Activated T-cell treated with anti-CD3 and anti-CD28 coated beads, Interleukin-2, amount 50 U/mL, for 4 hours (primary cell): ENCODE measurements around the gene SEPHS1. TPM values are rescaled to one million over a fixed set of nuclear protein-coding genes. Genes with fewer than 3 reads are reported as not detected.

Experiments used
- ATAC-seq, 2 donors: fragments of 200-7000 bp; cut with Tn5 transposase; one replicate each; pipeline ENCODE4 v1.10.0; 2021
- DNase-seq: peaks from one replicate; pipeline ENCODE4 v3.0.0-alpha.2; 2020
- H3K27me3 Mint-ChIP-seq: one replicate; pipeline ENCODE4 v1.8.0; 2021; ENCODE audit warnings: low read depth, mixed read lengths
- H3K36me3 Mint-ChIP-seq: one replicate; pipeline ENCODE4 v1.8.0; 2022; ENCODE audit warnings: mixed read lengths; ENCODE audit not compliant: insufficient read depth
- H3K4me1 Mint-ChIP-seq: one replicate; pipeline ENCODE4 v1.8.0; 2021; ENCODE audit warnings: low read depth, mixed read lengths
- H3K4me3 Mint-ChIP-seq: one replicate; pipeline ENCODE4 v1.8.0; 2021; ENCODE audit warnings: mild to moderate bottlenecking, moderate library complexity, mixed read lengths
- H3K9me3 Mint-ChIP-seq: one replicate; pipeline ENCODE4 v1.8.0; 2021; ENCODE audit warnings: mixed read lengths
- total RNA-seq, 3 donors: library from RNA; stranded (reverse); gene quantifications; one replicate each; pipeline ENCODE4 v1.2.1, GENCODE V29; 2021

SEPHS1 gene
- total RNA-seq, 3 donors from 2014 or later = 43.4 to 56.2 (median 48.5) TPM

- ATAC-seq (no peak), DNase-seq (no peak)
- H3K4me1 Mint-ChIP-seq = peaks cover 2% of the 10 kb centered on the region
- no peak overlapping the region for H3K4me3 Mint-ChIP-seq
- peaks cover 8% of the 10 kb centered on the region for H3K27me3 Mint-ChIP-seq
- H3K9me3 Mint-ChIP-seq = no peaks in the 10 kb centered on the region
- H3K36me3 Mint-ChIP-seq = no peaks in the 10 kb centered on the region
These were observed 79.3 kb downstream of the SEPHS1 start for GRCh38 chr10:13268841-13269240.

- ATAC-seq (no peak), DNase-seq (no peak)
- Mint-ChIP-seq H3K4me1 (peaks cover 2% of the 10 kb centered on the region), H3K4me3 (no peak overlapping the region), H3K9me3 (no peaks in the 10 kb centered on the region), H3K36me3 (no peaks in the 10 kb centered on the region), H3K27me3 (peaks cover 13% of the 10 kb centered on the region)
These were observed 79.8 kb downstream of the SEPHS1 start for GRCh38 chr10:13268310-13268709.

Other genes with a start within 250 kb of the SEPHS1 start
- gene OPTN, start 248.1 kb downstream of the SEPHS1 start, total RNA-seq = 10 to 100 TPM; 14.6 to 29.0 (median 16.2) TPM
- gene MCM10, start 186.7 kb downstream of the SEPHS1 start, total RNA-seq = 10 to 100 TPM; 39.3 to 66.9 (median 55.4) TPM
- not detected for gene UCMA, start 113.9 kb downstream of the SEPHS1 start, total RNA-seq
- 1 to 10 TPM; 5.9 to 7.5 (median 6.0) TPM for gene PHYH, start 48.2 kb downstream of the SEPHS1 start, total RNA-seq
- under 1 TPM in 1 of 3 donors, not detected in 2; 0.03 TPM for gene BEND7, start 180.7 kb upstream of the SEPHS1 start, total RNA-seq
- 10 to 100 TPM; 24.5 to 26.9 (median 24.5) TPM for gene PRPF18, start 238.7 kb upstream of the SEPHS1 start, total RNA-seq